ENCODE measurements around the gene SPEF2.

DNA sequence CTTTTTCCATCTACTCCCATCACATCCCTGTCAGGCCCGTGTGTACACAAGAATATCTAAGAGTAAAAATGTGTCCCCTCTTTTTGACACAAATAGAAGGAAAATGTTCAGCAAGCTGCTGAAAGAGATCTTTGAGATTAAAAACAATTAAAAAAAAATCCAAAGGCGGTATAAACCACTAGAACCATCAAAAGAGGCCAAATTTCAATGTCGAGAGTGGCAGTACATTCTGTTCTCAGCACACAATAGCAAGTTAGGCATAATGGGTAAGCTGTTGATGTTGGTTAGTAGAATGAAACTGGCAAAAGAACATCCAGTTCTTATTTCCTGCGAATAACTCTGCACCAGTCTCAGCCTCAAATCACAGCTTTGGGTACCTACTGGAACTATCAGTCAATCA is 143.9 kb downstream of the SPEF2 start:
- TF ChIP-seq, protein P1, sequence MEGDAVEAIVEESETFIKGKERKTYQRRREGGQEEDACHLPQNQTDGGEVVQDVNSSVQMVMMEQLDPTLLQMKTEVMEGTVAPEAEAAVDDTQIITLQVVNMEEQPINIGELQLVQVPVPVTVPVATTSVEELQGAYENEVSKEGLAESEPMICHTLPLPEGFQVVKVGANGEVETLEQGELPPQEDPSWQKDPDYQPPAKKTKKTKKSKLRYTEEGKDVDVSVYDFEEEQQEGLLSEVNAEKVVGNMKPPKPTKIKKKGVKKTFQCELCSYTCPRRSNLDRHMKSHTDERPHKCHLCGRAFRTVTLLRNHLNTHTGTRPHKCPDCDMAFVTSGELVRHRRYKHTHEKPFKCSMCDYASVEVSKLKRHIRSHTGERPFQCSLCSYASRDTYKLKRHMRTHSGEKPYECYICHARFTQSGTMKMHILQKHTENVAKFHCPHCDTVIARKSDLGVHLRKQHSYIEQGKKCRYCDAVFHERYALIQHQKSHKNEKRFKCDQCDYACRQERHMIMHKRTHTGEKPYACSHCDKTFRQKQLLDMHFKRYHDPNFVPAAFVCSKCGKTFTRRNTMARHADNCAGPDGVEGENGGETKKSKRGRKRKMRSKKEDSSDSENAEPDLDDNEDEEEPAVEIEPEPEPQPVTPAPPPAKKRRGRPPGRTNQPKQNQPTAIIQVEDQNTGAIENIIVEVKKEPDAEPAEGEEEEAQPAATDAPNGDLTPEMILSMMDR (IDR thresholded peaks at IDR 0.05; ENCODE audit: low read depth, low read length), result no peak
- TF ChIP-seq POLR2A (IDR thresholded peaks at IDR 0.05; ENCODE audit: extremely low read depth, insufficient read length) (no peak), MAX (IDR thresholded peaks at IDR 0.05; ENCODE audit: low read depth, low read length) (no peak), MYC (IDR thresholded peaks at IDR 0.05; ENCODE audit: low read depth, low read length) (no peak)

Data from NB4 (cell line).